Non-pigmented ciliary epithelial cell (primary cell): ENCODE results near the gene PCP4L1.
"Not testable (repeated sequence)": the region's sequence is repeated elsewhere in the genome, so short reads cannot be mapped to it uniquely, and the experiment has no call there.

Experiments
- DNase-seq: peaks from one replicate; pipeline ENCODE4 v3.0.0-alpha.2; 2010; ENCODE audit warnings: low read depth

The PCP4L1 gene

GRCh38 chr1:161228032-161228431, 30.5 kb upstream of the PCP4L1 start:
- DNase-seq = no peak

- no peak for DNase-seq
Observed at GRCh38 chr1:161229896-161230295, 28.6 kb upstream of the PCP4L1 start.

GRCh38 chr1:161230762-161231161, 27.8 kb upstream of the PCP4L1 start:
- no peak for DNase-seq

- no peak for DNase-seq
Observed at GRCh38 chr1:161233102-161233501, 25.4 kb upstream of the PCP4L1 start.

GRCh38 chr1:161235957-161236775, 22.4 kb upstream of the PCP4L1 start:
- DNase-seq = no peak

GRCh38 chr1:161238039-161238473, 20.5 kb upstream of the PCP4L1 start, which contains the start of gene NR1I3:
Gene NR1I3, minus strand, starts transcription at chr1:161238203. Its CDS starts 1,638 bp downstream, at chr1:161236565.
- no peak for DNase-seq

GRCh38 chr1:161241682-161242081, 16.9 kb upstream of the PCP4L1 start:
- no peak for DNase-seq

GRCh38 chr1:161242313-161242712, 16.2 kb upstream of the PCP4L1 start:
- no peak for DNase-seq

GRCh38 chr1:161244888-161245287, 13.7 kb upstream of the PCP4L1 start:
- no peak for DNase-seq

GRCh38 chr1:161250100-161250499, 8.4 kb upstream of the PCP4L1 start:
- not testable (repeated sequence) for DNase-seq

GRCh38 chr1:161250829-161251228, 7.7 kb upstream of the PCP4L1 start:
- no peak for DNase-seq

GRCh38 chr1:161251579-161251978, 7.0 kb upstream of the PCP4L1 start:
- DNase-seq = no peak

GRCh38 chr1:161255302-161255701, 3.2 kb upstream of the PCP4L1 start:
- not testable (repeated sequence) for DNase-seq

GRCh38 chr1:161255955-161256520, 2.5 kb upstream of the PCP4L1 start:
- DNase-seq = not testable (repeated sequence)

- not testable (repeated sequence) for DNase-seq
Observed at GRCh38 chr1:161257109-161257508, 1.4 kb upstream of the PCP4L1 start.

GRCh38 chr1:161259345-161259702, 779 bp downstream of the PCP4L1 start:
- DNase-seq = no peak

- DNase-seq = no peak
Observed at GRCh38 chr1:161259765-161260164, 1.2 kb downstream of the PCP4L1 start.

- DNase-seq = no peak
Observed at GRCh38 chr1:161260376-161261260, 2.1 kb downstream of the PCP4L1 start.

- no peak for DNase-seq
Observed at GRCh38 chr1:161261261-161262235, 3.0 kb downstream of the PCP4L1 start.

GRCh38 chr1:161265305-161265704, 6.8 kb downstream of the PCP4L1 start:
- no peak for DNase-seq

GRCh38 chr1:161266202-161266601, 7.7 kb downstream of the PCP4L1 start:
- DNase-seq = no peak
